Astrocyte of the hippocampus (primary cell): ENCODE measurements around the gene PCYT2.

Source experiments
- DNase-seq: peaks from one replicate; pipeline ENCODE4 v3.0.0; 2011; ENCODE audit warnings: low read depth, low spot score

Gene PCYT2

GRCh38 chr17:81858967-81859905 is 52.0 kb downstream of the PCYT2 start:
- no peak for DNase-seq

GRCh38 chr17:81858170-81858966 is 52.8 kb downstream of the PCYT2 start:
- DNase-seq: no peak

GRCh38 chr17:81854974-81855774 is 56.0 kb downstream of the PCYT2 start:
- DNase-seq: no peak

GRCh38 chr17:81852237-81852636 is 59.0 kb downstream of the PCYT2 start:
- no peak for DNase-seq

GRCh38 chr17:81851423-81851822 is 59.8 kb downstream of the PCYT2 start:
- no peak for DNase-seq
